Activated CD4-positive, CD25-positive, alpha-beta regulatory T cell (primary cell): ENCODE measurements around the gene CRTAP.
"Not testable (repeated sequence)": the region's sequence is repeated elsewhere in the genome, so short reads cannot be mapped to it uniquely, and the experiment has no call there.

Source experiments
- DNase-seq, 4 experiments: peaks; one replicate each; lab custom pipeline; 2025; lab: John Stamatoyannopoulos, UW

CRTAP gene

DNA sequence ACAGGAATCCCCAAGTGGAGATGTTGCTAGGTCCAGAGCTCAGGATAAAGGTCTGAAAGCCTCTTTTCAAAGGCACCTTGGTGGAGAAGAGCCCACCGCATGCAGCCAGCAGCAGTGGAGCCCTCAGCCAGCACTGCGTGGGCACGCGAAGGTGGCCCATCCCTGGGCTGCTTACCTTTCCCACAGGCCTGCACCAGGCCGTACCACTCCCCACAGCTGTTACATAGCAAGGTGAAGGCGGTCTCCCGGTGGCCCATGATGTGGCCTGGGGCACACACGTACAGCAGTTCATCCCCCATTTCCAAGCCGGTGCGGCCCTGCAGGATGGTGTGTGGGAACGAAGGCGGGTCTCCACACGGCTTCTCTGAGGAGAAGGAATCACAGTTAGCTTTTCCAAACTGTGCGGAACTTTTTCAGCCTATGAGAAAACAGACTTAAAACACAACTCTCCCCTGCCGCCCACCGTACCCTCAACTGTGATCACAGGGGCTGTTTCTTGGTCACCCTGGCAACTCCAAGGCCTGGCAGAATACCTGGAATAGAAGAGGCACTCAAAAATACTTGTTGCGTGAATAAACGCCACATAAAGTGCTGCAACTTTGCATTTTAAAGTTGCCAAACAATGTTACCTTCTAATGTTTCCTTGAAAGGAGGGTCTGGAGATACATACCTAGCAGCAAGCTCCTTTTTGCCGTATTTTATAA is 61.0 kb downstream of the CRTAP start:
- DNase-seq, result no peak

DNA sequence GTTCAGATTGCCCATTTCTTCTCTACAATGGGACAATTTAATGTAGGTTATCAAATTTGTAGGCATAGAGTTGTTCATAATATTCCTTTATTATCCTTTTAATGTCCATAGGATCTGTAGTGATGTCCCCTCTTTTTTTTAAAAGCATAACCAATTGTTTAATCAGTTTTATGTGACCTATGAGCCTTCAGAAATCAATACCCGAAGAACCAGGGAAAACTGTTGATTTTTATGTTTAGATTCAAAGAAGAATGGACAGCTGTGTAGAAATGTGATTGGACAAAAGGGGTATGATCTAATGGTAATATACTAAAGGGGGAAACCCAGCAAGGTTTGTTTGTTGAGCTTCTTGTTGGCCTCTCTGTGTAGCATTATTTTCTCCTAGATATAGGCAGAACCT is 65.3 kb downstream of the CRTAP start:
- no peak for DNase-seq

DNA sequence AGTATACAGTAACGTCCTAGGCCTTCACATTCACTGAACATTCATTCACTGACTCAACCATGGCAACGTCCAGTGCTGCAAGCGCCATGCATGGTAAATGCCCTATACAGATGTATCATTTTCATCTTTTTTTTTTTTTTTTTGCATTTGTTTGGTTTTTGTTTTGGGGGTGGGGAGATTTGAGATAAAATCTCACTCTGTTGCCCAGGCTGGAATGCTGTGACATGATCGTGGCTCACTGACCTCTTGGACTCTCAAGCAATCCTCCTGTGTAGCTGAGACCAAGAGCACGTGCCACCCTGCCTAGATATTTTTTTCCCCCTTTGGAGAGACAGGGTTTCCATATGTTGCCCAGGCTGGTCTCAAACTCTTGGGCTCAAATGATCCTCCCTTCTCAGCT is 67.4 kb downstream of the CRTAP start:
- DNase-seq, result no peak

DNA sequence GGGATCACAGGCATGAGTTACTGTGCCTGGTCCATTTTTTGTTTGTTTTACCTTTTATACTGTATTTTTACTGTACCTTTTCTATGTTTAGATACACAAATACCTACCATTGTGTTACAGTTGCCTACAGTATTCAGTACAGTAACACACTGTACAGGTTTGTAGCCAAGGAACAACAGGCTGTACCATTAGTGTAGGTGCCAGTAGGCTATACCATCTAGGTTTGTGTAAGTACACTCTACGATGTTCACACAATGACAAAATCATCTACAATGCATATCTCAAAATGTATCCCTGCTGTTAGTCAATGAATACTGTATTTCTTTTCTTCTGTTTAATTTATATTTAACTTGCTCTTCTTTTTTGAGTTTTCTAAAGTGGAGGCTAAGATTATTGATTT is 67.8 kb downstream of the CRTAP start:
- DNase-seq, result not testable (repeated sequence)

DNA sequence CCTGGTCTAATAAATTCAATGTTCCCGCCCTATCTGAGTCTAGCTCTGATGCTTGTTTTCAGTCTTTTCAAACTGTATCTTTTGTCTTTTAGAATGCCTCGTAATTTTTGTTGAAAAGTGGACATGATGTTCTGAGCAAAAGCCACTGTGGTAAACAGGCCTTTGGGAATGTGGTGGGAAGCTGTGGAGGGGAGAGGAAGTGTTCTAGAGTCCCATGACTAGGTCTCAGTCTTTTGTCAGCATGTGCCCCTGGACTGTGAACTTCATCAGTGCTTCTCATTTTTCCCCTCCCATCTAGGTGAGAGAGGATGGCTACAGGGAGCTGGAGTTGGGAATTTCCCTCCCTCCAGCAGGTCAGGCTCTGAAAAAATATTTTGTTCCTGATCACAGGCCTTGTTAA is 71.0 kb downstream of the CRTAP start:
- DNase-seq, result no peak

DNA sequence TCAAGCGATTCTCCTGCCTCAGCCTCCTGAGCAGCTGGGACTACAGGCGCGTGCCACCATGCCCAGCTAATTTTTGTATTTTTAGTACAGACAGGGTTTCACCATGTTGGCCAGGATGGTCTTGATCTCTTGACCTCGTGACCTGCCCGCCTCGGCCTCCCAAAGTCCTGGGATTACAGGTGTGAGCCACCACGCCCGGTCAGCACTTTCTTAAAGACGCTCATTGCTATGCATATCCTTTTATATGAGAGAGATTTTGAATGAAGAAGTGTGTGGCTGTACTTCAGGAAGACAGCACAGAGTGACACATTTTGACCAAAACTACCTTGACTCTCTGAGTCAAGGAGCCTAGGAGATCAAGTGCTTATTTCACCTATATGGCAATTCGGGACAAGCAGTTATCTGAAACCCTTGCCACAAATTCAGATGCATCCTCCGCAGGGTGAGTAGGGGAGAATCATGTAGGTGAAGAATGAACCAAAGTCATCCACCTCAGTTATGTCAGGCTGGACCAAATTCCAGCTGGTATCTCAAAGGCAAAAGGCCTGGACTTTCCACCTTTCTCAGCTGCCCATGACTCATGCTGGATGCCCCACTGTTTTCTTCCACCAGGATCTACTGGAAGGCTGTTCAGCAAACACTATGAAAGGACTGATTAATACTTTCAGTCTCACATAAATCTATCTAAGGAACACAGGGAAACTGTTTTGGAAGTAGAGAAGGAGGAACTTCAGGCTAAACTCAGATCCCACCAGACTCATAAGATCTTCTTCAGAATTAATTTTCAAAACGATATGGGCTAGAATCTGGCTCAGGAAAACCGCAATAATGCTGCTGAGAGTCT is 72.9 kb downstream of the CRTAP start:
- DNase-seq, result no peak

DNA sequence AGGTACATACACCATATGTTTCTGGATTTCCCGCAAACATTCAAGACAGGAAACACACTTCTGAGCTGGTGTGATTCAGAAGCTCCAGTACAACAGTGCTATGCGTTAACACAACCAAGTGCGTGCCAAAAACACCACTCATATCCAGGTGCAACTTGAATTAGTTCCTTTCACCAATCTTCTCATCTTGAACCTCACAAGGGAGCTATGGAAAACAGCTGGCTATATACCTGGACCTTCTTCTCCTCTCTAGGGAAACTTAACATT is 73.5 kb downstream of the CRTAP start:
- no peak for DNase-seq

DNA sequence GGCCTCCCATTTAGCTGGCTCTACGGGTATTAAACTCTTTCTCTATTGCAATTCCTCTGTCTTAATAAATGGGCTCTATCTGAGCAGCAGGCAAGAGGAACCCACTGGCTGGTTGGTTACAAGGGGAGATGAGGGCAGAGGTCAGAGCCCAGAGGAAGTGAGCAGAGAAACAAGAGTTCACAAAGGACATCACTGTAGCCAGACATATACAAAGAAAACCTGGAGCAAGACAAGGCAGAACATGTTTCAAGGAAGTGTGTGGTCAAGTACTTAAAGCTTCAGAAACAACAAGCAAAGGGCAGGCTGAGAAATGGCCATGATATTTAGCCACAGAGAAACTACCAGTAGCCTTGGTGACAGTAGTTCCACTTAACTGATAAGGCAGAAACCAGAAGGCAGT is 80.5 kb downstream of the CRTAP start:
- no peak for DNase-seq

DNA sequence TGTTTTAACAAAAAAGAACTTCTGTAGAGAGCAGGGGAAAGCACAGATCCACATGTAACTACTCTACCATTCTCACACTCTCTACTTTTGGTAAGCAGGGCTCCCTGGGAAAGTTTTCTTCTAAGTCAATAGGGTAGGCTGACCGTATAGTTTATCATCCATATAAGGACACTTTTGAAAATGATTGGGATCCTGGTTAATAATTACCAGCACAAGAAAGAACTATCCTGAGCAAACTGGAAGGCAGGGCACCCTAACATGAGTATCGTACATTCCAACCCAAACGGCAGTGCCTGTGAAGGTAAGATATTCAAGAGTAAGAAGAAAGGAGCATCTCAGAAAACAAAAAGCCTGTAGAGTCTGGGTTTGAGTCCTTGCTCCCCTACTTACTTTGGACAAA is 82.7 kb downstream of the CRTAP start:
- no peak for DNase-seq
